BLaER1 treated with 17β-estradiol and CSF1 and Interleukin-3, amounts not matched to agents 10 nM and 100 nM (cell line): Measurements from ENCODE around the gene SCFD2.
"Not testable (repeated sequence)": the region's sequence is repeated elsewhere in the genome, so short reads cannot be mapped to it uniquely, and the experiment has no call there.

Source experiments
- H3K27ac ChIP-seq, 11 experiments: shearing (Covaris generic); formaldehyde crosslinking; 2 replicates each; pipeline ENCODE4 v1.8.1; 2022
- H3K27me3 ChIP-seq, 11 experiments: shearing (Covaris generic); formaldehyde crosslinking; 2 replicates each; pipeline ENCODE4 v1.8.1; 2022
- H3K36me3 ChIP-seq, 11 experiments: shearing (Covaris generic); formaldehyde crosslinking; 2 replicates each; pipeline ENCODE4 v1.8.1; 2022
- H3K4me1 ChIP-seq, 10 experiments: shearing (Covaris generic); formaldehyde crosslinking; 2 replicates each; pipeline ENCODE4 v1.8.1; 2022
- H3K4me2 ChIP-seq, 11 experiments: shearing (Covaris generic); formaldehyde crosslinking; 2 replicates each; pipeline ENCODE4 v1.8.1; 2022
- H3K4me3 ChIP-seq, 10 experiments: shearing (Covaris generic); formaldehyde crosslinking; 2 replicates each; pipeline ENCODE4 v1.8.1; 2022
- H3K9ac ChIP-seq, 11 experiments: shearing (Covaris generic); formaldehyde crosslinking; 2 replicates each; pipeline ENCODE4 v1.8.1; 2022
- H3K9me3 ChIP-seq, 11 experiments: shearing (Covaris generic); formaldehyde crosslinking; replicated peaks in 1 of 11; 2 replicates each; pipeline ENCODE4 v1.8.1; 2022
- H4K20me1 ChIP-seq, 11 experiments: shearing (Covaris generic); formaldehyde crosslinking; 2 replicates each; pipeline ENCODE4 v1.8.1; 2022
- Cebpa-rat ChIP-seq, 11 experiments: shearing (Covaris generic); IDR thresholded peaks; 2 replicates each; pipeline ENCODE4 v1.8.1; 2022

SCFD2 gene

GRCh38 chr4:53233114-53233795, 132.6 kb downstream of the SCFD2 start:
- TF ChIP-seq Cebpa-rat (IDR thresholded peaks at IDR 0.05): no peak
- Histone ChIP-seq H3K27ac (peak overlapping the region in 7 of 11 experiments; percentile 44 to 68 (median 54); a peak in 13 of 22 replicates), H3K4me1 (peaks cover 10 to 27% (median 18%) of the 10 kb centered on the region in 10 experiments; a peak in 19 of 20 replicates), H3K4me2 (peak overlapping the region; percentile 25 to 74 (median 61); a peak in 21 of 22 replicates), H3K4me3 (peak overlapping the region in 2 of 10 experiments; percentile 3 to 4; a peak in 2 of 20 replicates), H3K27me3 (no peaks in the 10 kb centered on the region), H3K36me3 (peaks cover 0 to 8% (median 4%) of the 10 kb centered on the region in 11 experiments; a peak in 7 of 22 replicates), H3K9ac (peak overlapping the region in 2 of 11 experiments; percentile 14 to 28; a peak in 2 of 22 replicates), H4K20me1 (no peaks in the 10 kb centered on the region), H3K9me3 (peaks cover 0 to 32% (median 13%) of the 10 kb centered on the region in 11 experiments; a peak in 11 of 22 replicates)

- Histone ChIP-seq H3K27me3 (no peaks in the 10 kb centered on the region), H3K4me3 (peak overlapping the region in 2 of 10 experiments; percentile 3 to 4; a peak in 1 of 20 replicates)
These were observed 133.5 kb downstream of the SCFD2 start for GRCh38 chr4:53232371-53232770.

GRCh38 chr4:53228036-53228435, 137.8 kb downstream of the SCFD2 start:
- Histone ChIP-seq H3K4me2 (no peak overlapping the region), H3K9me3 (peaks cover 0 to 15% (median 5%) of the 10 kb centered on the region in 11 experiments; a peak in 6 of 22 replicates), H3K36me3 (peaks cover 0 to 5% (median 0%) of the 10 kb centered on the region in 11 experiments; a peak in 5 of 22 replicates), H4K20me1 (no peaks in the 10 kb centered on the region), H3K4me3 (no peak overlapping the region), H3K27me3 (no peaks in the 10 kb centered on the region), H3K4me1 (peaks cover 3 to 11% (median 9%) of the 10 kb centered on the region in 10 experiments; a peak in 19 of 20 replicates), H3K9ac (no peak overlapping the region), H3K27ac (no peak overlapping the region)
- TF ChIP-seq Cebpa-rat (IDR thresholded peaks at IDR 0.05): no peak

More at GRCh38 chr4:53232371-53232770, 133.5 kb downstream of the SCFD2 start:
- Histone ChIP-seq H3K36me3 (peaks cover 0 to 8% (median 4%) of the 10 kb centered on the region in 11 experiments; a peak in 7 of 22 replicates), H3K9ac (0 out of 22 replicates have a peak overlapping the region, but pooled peaks of 1 of the 11 experiments have one; percentile 28), H4K20me1 (no peaks in the 10 kb centered on the region), H3K4me1 (peaks cover 10 to 27% (median 18%) of the 10 kb centered on the region in 10 experiments; a peak in 19 of 20 replicates), H3K9me3 (peaks cover 0 to 32% (median 11%) of the 10 kb centered on the region in 11 experiments; a peak in 10 of 22 replicates), H3K4me2 (peak overlapping the region in 9 of 11 experiments; percentile 38 to 74 (median 67); a peak in 17 of 22 replicates), H3K27ac (peak overlapping the region in 7 of 11 experiments; percentile 31 to 67 (median 50); a peak in 11 of 22 replicates)
- TF ChIP-seq Cebpa-rat (IDR thresholded peaks at IDR 0.05): no peak

GRCh38 chr4:53227451-53227850, 138.4 kb downstream of the SCFD2 start:
- no peak for TF ChIP-seq Cebpa-rat (IDR thresholded peaks at IDR 0.05)
- H3K4me2 ChIP-seq: no peak overlapping the region
- peaks cover 0 to 15% (median 5%) of the 10 kb centered on the region in 11 experiments; a peak in 6 of 22 replicates for H3K9me3 ChIP-seq
- no peak overlapping the region for H3K27ac ChIP-seq
- no peak overlapping the region for H3K9ac ChIP-seq
- no peaks in the 10 kb centered on the region for H4K20me1 ChIP-seq
- no peak overlapping the region for H3K4me3 ChIP-seq
- H3K27me3 ChIP-seq: no peaks in the 10 kb centered on the region
- peaks cover 0 to 5% (median 0%) of the 10 kb centered on the region in 11 experiments; a peak in 5 of 22 replicates for H3K36me3 ChIP-seq
- peaks cover 0 to 5% (median 4%) of the 10 kb centered on the region in 10 experiments; a peak in 15 of 20 replicates for H3K4me1 ChIP-seq

GRCh38 chr4:53221832-53222480, 143.9 kb downstream of the SCFD2 start:
- Histone ChIP-seq H3K9ac (no peak overlapping the region), H3K4me2 (no peak overlapping the region), H3K4me3 (no peak overlapping the region), H4K20me1 (no peaks in the 10 kb centered on the region), H3K4me1 (no peaks in the 10 kb centered on the region), H3K36me3 (peaks cover 0 to 21% (median 13%) of the 10 kb centered on the region in 11 experiments; a peak in 14 of 22 replicates), H3K27me3 (no peaks in the 10 kb centered on the region), H3K27ac (no peak overlapping the region), H3K9me3 (peaks cover 16 to 28% (median 22%) of the 10 kb centered on the region in 11 experiments)
- TF ChIP-seq Cebpa-rat (IDR thresholded peaks at IDR 0.05): no peak

GRCh38 chr4:53219148-53219547, 146.7 kb downstream of the SCFD2 start:
- peaks cover 0 to 19% (median 13%) of the 10 kb centered on the region in 11 experiments; a peak in 14 of 22 replicates for H3K36me3 ChIP-seq
- H3K27me3 ChIP-seq, H3K9ac ChIP-seq, H4K20me1 ChIP-seq, H3K4me2 ChIP-seq, H3K4me3 ChIP-seq, H3K4me1 ChIP-seq, H3K27ac ChIP-seq: not testable (repeated sequence)
- peaks cover 16 to 28% (median 22%) of the 10 kb centered on the region in 11 experiments for H3K9me3 ChIP-seq

- no peaks in the 10 kb centered on the region for H4K20me1 ChIP-seq
These were observed 157.1 kb downstream of the SCFD2 start for GRCh38 chr4:53208753-53209152.

GRCh38 chr4:53205970-53206369, 159.9 kb downstream of the SCFD2 start:
- Histone ChIP-seq H3K4me2 (no peak overlapping the region), H3K4me1 (no peaks in the 10 kb centered on the region), H3K36me3 (peaks cover 0 to 6% (median 0%) of the 10 kb centered on the region in 11 experiments; a peak in 3 of 22 replicates), H4K20me1 (no peaks in the 10 kb centered on the region), H3K27ac (no peak overlapping the region), H3K4me3 (no peak overlapping the region), H3K9ac (no peak overlapping the region), H3K27me3 (no peaks in the 10 kb centered on the region), H3K9me3 (no peaks in the 10 kb centered on the region)
- TF ChIP-seq Cebpa-rat (IDR thresholded peaks at IDR 0.05): no peak

More at GRCh38 chr4:53208753-53209152, 157.1 kb downstream of the SCFD2 start:
- Histone ChIP-seq H3K4me2 (no peak overlapping the region), H3K4me3 (no peak overlapping the region), H3K9me3 (no peaks in the 10 kb centered on the region), H3K9ac (no peak overlapping the region), H3K36me3 (peaks cover 0 to 11% (median 2%) of the 10 kb centered on the region in 11 experiments; a peak in 6 of 22 replicates), H3K27ac (no peak overlapping the region), H3K4me1 (no peaks in the 10 kb centered on the region), H3K27me3 (no peaks in the 10 kb centered on the region)
- TF ChIP-seq Cebpa-rat (IDR thresholded peaks at IDR 0.05): no peak

- Histone ChIP-seq H4K20me1 (0 out of 22 replicates have a peak, but pooled peaks cover 0 to 6% (median 0%) of the 10 kb centered on the region in 11 experiments), H3K36me3 (peaks cover 0 to 6% (median 0%) of the 10 kb centered on the region in 11 experiments; a peak in 1 of 22 replicates), H3K27me3 (no peaks in the 10 kb centered on the region), H3K4me1 (no peaks in the 10 kb centered on the region), H3K4me3 (no peak overlapping the region), H3K4me2 (no peak overlapping the region), H3K9me3 (no peaks in the 10 kb centered on the region), H3K9ac (no peak overlapping the region), H3K27ac (no peak overlapping the region)
- no peak for TF ChIP-seq Cebpa-rat (IDR thresholded peaks at IDR 0.05)
These were observed 166.5 kb downstream of the SCFD2 start for GRCh38 chr4:53199356-53199755.
